IMR-90 (cell line): ENCODE data around the gene GAPT. TPM values are rescaled to one million over a fixed set of nuclear protein-coding genes. Genes with fewer than 3 reads are reported as not detected.

Source experiments
- ATAC-seq: fragments of 200-7000 bp; cut with Tn5 transposase; 2 replicates; pipeline ENCODE4 v1.9.1; 2020; ENCODE audit warnings: low read depth, mild to moderate bottlenecking, moderate library complexity
- BruUV-seq: library from RNA; stranded (reverse); fragments of 400-500 nt; replicated peaks from 2 replicates; lab custom pipeline; 2021; lab: Mats Ljungman, UMichigan
- CTCF ChIA-PET: fragments of 300-600 bp; formaldehyde crosslinking; extraction: SDS; loops from one replicate; lab custom pipeline; 2021; ENCODE audit warnings: antibody characterized with exemption; lab: Yijun Ruan, JAX
- POLR2A ChIA-PET: fragments of 300-600 bp; sonication (Branson Sonifier 250); formaldehyde crosslinking; loops from one replicate; lab custom pipeline; 2022; ENCODE audit warnings: antibody characterized with exemption; ENCODE audit not compliant: unreplicated experiment; lab: Charles Lee
- DNase-seq: peaks from one replicate; pipeline ENCODE4 v3.0.0; 2013
- H2AFZ ChIP-seq: replicated peaks from 2 replicates; pipeline ENCODE3; 2013; ENCODE audit warnings: low read length, mild to moderate bottlenecking; ENCODE audit not compliant: poor library complexity
- H2AK5ac ChIP-seq: 2 replicates; pipeline ENCODE4 v1.6.1; 2013; ENCODE audit warnings: low read depth, low read length, inconsistent platforms
- H2AK9ac ChIP-seq: replicated peaks from 2 replicates; pipeline ENCODE3; 2013; ENCODE audit warnings: mild to moderate bottlenecking, low read depth, low read length, moderate library complexity; ENCODE audit not compliant: poor library complexity
- H2BK120ac ChIP-seq: 2 replicates; pipeline ENCODE4 v1.6.1; 2013; ENCODE audit warnings: low read depth, low read length, inconsistent platforms
- H2BK15ac ChIP-seq: 3 replicates; pipeline ENCODE4 v1.6.1; 2013; ENCODE audit warnings: low read depth, low read length, inconsistent platforms
- H2BK20ac ChIP-seq: 2 replicates; pipeline ENCODE4 v1.6.1; 2013; ENCODE audit warnings: low read depth, mild to moderate bottlenecking, inconsistent platforms, low read length, moderate library complexity
- H2BK5ac ChIP-seq: 2 replicates; pipeline ENCODE4 v1.6.1; 2013; ENCODE audit warnings: mild to moderate bottlenecking, low read depth, low read length, inconsistent platforms; ENCODE audit not compliant: poor library complexity, severe bottlenecking
- H3K14ac ChIP-seq: replicated peaks from 2 replicates; pipeline ENCODE4 v1.6.1; 2013; ENCODE audit warnings: low read depth, low read length, inconsistent platforms
- H3K18ac ChIP-seq: 2 replicates; pipeline ENCODE4 v1.6.1; 2013; ENCODE audit warnings: low read depth, low read length, control low read depth
- H3K23ac ChIP-seq: 2 replicates; pipeline ENCODE4 v1.6.1; 2013; ENCODE audit warnings: low read depth, low read length, inconsistent platforms
- H3K27ac ChIP-seq: 2 replicates; pipeline ENCODE4 v1.5.1; 2013; ENCODE audit warnings: mild to moderate bottlenecking, control low read depth, low read length; ENCODE audit not compliant: insufficient read depth
- H3K27me3 ChIP-seq: 2 replicates; pipeline ENCODE4 v1.6.1; 2013; ENCODE audit warnings: low read length; ENCODE audit not compliant: control insufficient read depth, insufficient read depth
- H3K36me3 ChIP-seq: 2 replicates; pipeline ENCODE4 v1.6.1; 2013; ENCODE audit warnings: low read length, mixed read lengths; ENCODE audit not compliant: control insufficient read depth, insufficient read depth
- H3K4ac ChIP-seq: 2 replicates; pipeline ENCODE4 v1.6.1; 2013; ENCODE audit warnings: low read depth, low read length, inconsistent platforms
- H3K4me1 ChIP-seq: 2 replicates; pipeline ENCODE4 v1.6.1; 2013; ENCODE audit warnings: low read length, mixed read lengths; ENCODE audit not compliant: control insufficient read depth, insufficient read depth
- H3K4me2 ChIP-seq: 2 replicates; pipeline ENCODE4 v1.6.1; 2013; ENCODE audit warnings: low read depth, mild to moderate bottlenecking, control low read depth, low read length, moderate library complexity
- H3K4me3 ChIP-seq: 2 replicates; pipeline ENCODE4 v1.5.1; 2013; ENCODE audit warnings: low read depth, mild to moderate bottlenecking, control low read depth, low read length, moderate library complexity; ENCODE audit not compliant: insufficient read depth
- H3K56ac ChIP-seq: 2 replicates; pipeline ENCODE4 v1.6.1; 2013; ENCODE audit warnings: low read length, inconsistent platforms; ENCODE audit not compliant: insufficient read depth; ENCODE audit errors: extremely low read depth
- H3K79me1 ChIP-seq, 2 experiments: 2 replicates each; pipeline ENCODE4 v1.6.1; 2013; ENCODE audit warnings: low read length in 2 of 2, inconsistent platforms in 1 of 2, low read depth in 1 of 2
- H3K9ac ChIP-seq: 2 replicates; pipeline ENCODE4 v1.6.1; 2013; ENCODE audit warnings: low read depth, low read length, control low read depth
- H3K9me1 ChIP-seq: 2 replicates; pipeline ENCODE4 v1.6.1; 2013; ENCODE audit warnings: low read length, inconsistent platforms; ENCODE audit not compliant: insufficient read depth
- H3K9me3 ChIP-seq: 2 replicates; pipeline ENCODE4 v1.6.1; 2013; ENCODE audit warnings: low read length; ENCODE audit not compliant: control insufficient read depth, insufficient read depth
- H4K20me1 ChIP-seq: 2 replicates; pipeline ENCODE4 v1.6.1; 2013; ENCODE audit warnings: low read length, inconsistent platforms; ENCODE audit not compliant: insufficient read depth
- H4K5ac ChIP-seq: 2 replicates; pipeline ENCODE4 v1.6.1; 2013; ENCODE audit warnings: mild to moderate bottlenecking, low read depth, low read length, control low read depth
- H4K8ac ChIP-seq, 2 experiments: 2 replicates each; pipeline ENCODE4 v1.6.1; 2013; ENCODE audit warnings: low read depth in 2 of 2, low read length in 2 of 2, control low read depth in 1 of 2, inconsistent platforms in 1 of 2
- H4K91ac ChIP-seq: 2 replicates; pipeline ENCODE4 v1.6.1; 2013; ENCODE audit warnings: low read depth, low read length, inconsistent platforms; ENCODE audit not compliant: insufficient read depth
- BHLHE40 ChIP-seq: fragments of 150-350 bp; IDR thresholded peaks from 2 replicates; pipeline ENCODE4 v1.6.1; 2016; ENCODE audit warnings: mild to moderate bottlenecking, low read depth, low read length
- CEBPB ChIP-seq: IDR thresholded peaks from 2 replicates; pipeline ENCODE4 v1.6.1; 2012; ENCODE audit warnings: low read depth, low read length, improper control_type of control experiment
- CHD1 ChIP-seq: IDR thresholded peaks from 2 replicates; pipeline ENCODE4 v1.6.1; 2012; ENCODE audit warnings: low read depth, low read length, improper control_type of control experiment
- FOS ChIP-seq: fragments of 150-350 bp; IDR thresholded peaks from 2 replicates; pipeline ENCODE4 v1.6.1; 2016; ENCODE audit warnings: low read depth, low read length
- MAFK ChIP-seq: IDR thresholded peaks from 2 replicates; pipeline ENCODE4 v1.6.1; 2012; ENCODE audit warnings: low read depth, low read length, improper control_type of control experiment
- MAZ ChIP-seq: IDR thresholded peaks from 2 replicates; pipeline ENCODE4 v1.6.1; 2012; ENCODE audit warnings: low read depth, mild to moderate bottlenecking, low read length, improper control_type of control experiment, moderate library complexity, borderline replicate concordance
- MXI1 ChIP-seq: IDR thresholded peaks from 2 replicates; pipeline ENCODE4 v1.6.1; 2012; ENCODE audit warnings: low read depth, mild to moderate bottlenecking, low read length, moderate library complexity, borderline replicate concordance
- NFE2L2 ChIP-seq: fragments of 150-350 bp; IDR thresholded peaks from 2 replicates; pipeline ENCODE4 v1.6.1; 2016; ENCODE audit warnings: low read depth, mild to moderate bottlenecking, low read length
- POLR2A ChIP-seq: IDR thresholded peaks from 2 replicates; pipeline ENCODE4 v1.6.1; 2012; ENCODE audit warnings: mild to moderate bottlenecking, low read depth, low read length
- RAD21 ChIP-seq: IDR thresholded peaks from 2 replicates; pipeline ENCODE4 v1.6.1; 2012; ENCODE audit warnings: low read length, improper control_type of control experiment
- RCOR1 ChIP-seq: IDR thresholded peaks from 2 replicates; pipeline ENCODE4 v1.6.1; 2012; ENCODE audit warnings: mild to moderate bottlenecking, low read length, improper control_type of control experiment; ENCODE audit not compliant: insufficient replicate concordance
- RFX5 ChIP-seq: IDR thresholded peaks from 2 replicates; pipeline ENCODE4 v1.8.0; 2012; ENCODE audit warnings: low read depth, mild to moderate bottlenecking, low read length, moderate library complexity
- SMC3 ChIP-seq: fragments of 150-350 bp; IDR thresholded peaks from 2 replicates; pipeline ENCODE4 v1.6.1; 2016; ENCODE audit warnings: low read depth, mild to moderate bottlenecking, antibody characterized with exemption, low read length, moderate library complexity
- dilution Hi-C: fragments of 300-500 bp; cut with HindIII; formaldehyde crosslinking; loops from one replicate; pipeline ENCODE4 v1.14.3; 2018; ENCODE audit warnings: low sequenced_read_pairs; ENCODE audit not compliant: unreplicated experiment
- in situ Hi-C: fragments of 300-500 bp; cut with MboI; formaldehyde crosslinking; loops from 3 replicates; pipeline ENCODE4 v1.14.3; 2019; ENCODE audit warnings: low sequenced_read_pairs, inconsistent platforms, mixed read lengths
- intact Hi-C: fragments of 100-400 bp; cut with micrococcal nuclease; formaldehyde crosslinking; loops from 2 replicates; pipeline ENCODE4 v1.10.0; 2022
- polyA plus RNA-seq, 3 experiments: library from polyadenylated mRNA; depleted of rRNA; stranded (reverse); fragments of >200 nt; gene quantifications; 2 replicates each; pipeline ENCODE4 v1.2.3, GENCODE V29; 2012; ENCODE audit warnings: low replicate concordance in 1 of 3
- total RNA-seq: library from RNA; depleted of rRNA; stranded (reverse); fragments of >200 nt; gene quantifications from 2 replicates; pipeline ENCODE4 v1.2.3, GENCODE V29; 2012
- TF ChIP-seq, protein P1 (sequence below): conservative IDR thresholded peaks from 2 replicates; pipeline ENCODE4 v1.5.1; 2012; ENCODE audit warnings: mild to moderate bottlenecking, low read depth, low read length, improper control_type of control experiment
- TF ChIP-seq, protein P2 (sequence below): fragments of 150-350 bp; IDR thresholded peaks from 2 replicates; pipeline ENCODE4 v1.6.1; 2017; ENCODE audit warnings: mild to moderate bottlenecking, antibody characterized with exemption, low read length, low read depth
- TF ChIP-seq, protein P3 (sequence below): fragments of 150-350 bp; IDR thresholded peaks from 2 replicates; pipeline ENCODE4 v1.6.1; 2016; ENCODE audit warnings: low read depth, mild to moderate bottlenecking, low read length, moderate library complexity, borderline replicate concordance

The GAPT gene
- total and polyA plus RNA-seq, 2 of the 4 experiments (the other 2 are of a cell fraction), result not detected

DNA sequence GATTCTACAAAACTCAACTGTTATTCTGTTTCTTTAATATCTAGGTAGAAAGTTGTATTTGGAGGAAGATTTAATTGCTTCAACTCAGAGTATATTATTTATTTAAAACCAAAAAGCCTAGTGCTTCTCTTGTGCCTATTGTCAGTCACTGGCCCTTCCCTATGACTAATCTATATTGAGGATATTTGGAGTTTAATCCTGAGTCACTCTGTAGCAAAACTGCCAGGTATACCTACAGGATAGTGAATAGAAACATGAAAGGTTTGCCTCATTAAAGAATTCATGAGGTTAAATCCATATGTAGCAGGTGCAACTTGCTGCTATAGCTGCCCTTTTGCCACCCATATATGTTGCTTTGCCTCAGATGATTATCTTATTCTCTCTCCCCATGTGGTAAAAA is 46.4 kb upstream of the GAPT start:
- POLR2A ChIA-PET, result no interaction called here
- H2BK120ac ChIP-seq, result no peak overlapping the region
- dilution Hi-C loops, result loop anchor here (25.0 kb wide), 1 partner anchor 658 kb away; no protein-coding TSS in a partner anchor
- no peak overlapping the region for H3K56ac ChIP-seq
- H3K9me1 ChIP-seq, result no peaks in the 10 kb centered on the region
- no peak for ATAC-seq
- peaks cover 3% of the 10 kb centered on the region; the same call in 1 of the 2 replicates for H3K36me3 ChIP-seq
- no peak overlapping the region for H2AFZ ChIP-seq
- no peak overlapping the region for H2AK5ac ChIP-seq
- H3K27ac ChIP-seq, result no peak overlapping the region
- H2BK5ac ChIP-seq, result no peak overlapping the region
- CTCF ChIA-PET, result no interaction called here
- no peak overlapping the region for H3K4me2 ChIP-seq
- H2BK20ac ChIP-seq, result no peak overlapping the region
- intact Hi-C loops, result no loop called here
- peaks cover 3% of the 10 kb centered on the region; the same call in 1 of the 2 replicates for H3K9me3 ChIP-seq
- H3K4ac ChIP-seq, result no peak overlapping the region
- no peaks in the 10 kb centered on the region for H3K79me1 ChIP-seq
- no peak overlapping the region for H2BK15ac ChIP-seq
- no peaks in the 10 kb centered on the region for H3K4me1 ChIP-seq
- H2AK9ac ChIP-seq, result no peak overlapping the region
- H4K91ac ChIP-seq, result no peak overlapping the region
- H4K20me1 ChIP-seq, result no peaks in the 10 kb centered on the region
- H3K9ac ChIP-seq, result no peak overlapping the region
- H3K23ac ChIP-seq, result no peak overlapping the region
- H3K14ac ChIP-seq, result no peak overlapping the region
- no peak overlapping the region for H3K18ac ChIP-seq
- H3K4me3 ChIP-seq, result no peak overlapping the region
- TF ChIP-seq FOS (no peak), MXI1 (no peak), SMC3 (no peak), MAFK (no peak), RFX5 (no peak), RCOR1 (no peak), CEBPB (no peak), BHLHE40 (no peak), RAD21 (no peak), MAZ (no peak), NFE2L2 (no peak), CHD1 (no peak), POLR2A (no peak)
- TF ChIP-seq, protein P1, sequence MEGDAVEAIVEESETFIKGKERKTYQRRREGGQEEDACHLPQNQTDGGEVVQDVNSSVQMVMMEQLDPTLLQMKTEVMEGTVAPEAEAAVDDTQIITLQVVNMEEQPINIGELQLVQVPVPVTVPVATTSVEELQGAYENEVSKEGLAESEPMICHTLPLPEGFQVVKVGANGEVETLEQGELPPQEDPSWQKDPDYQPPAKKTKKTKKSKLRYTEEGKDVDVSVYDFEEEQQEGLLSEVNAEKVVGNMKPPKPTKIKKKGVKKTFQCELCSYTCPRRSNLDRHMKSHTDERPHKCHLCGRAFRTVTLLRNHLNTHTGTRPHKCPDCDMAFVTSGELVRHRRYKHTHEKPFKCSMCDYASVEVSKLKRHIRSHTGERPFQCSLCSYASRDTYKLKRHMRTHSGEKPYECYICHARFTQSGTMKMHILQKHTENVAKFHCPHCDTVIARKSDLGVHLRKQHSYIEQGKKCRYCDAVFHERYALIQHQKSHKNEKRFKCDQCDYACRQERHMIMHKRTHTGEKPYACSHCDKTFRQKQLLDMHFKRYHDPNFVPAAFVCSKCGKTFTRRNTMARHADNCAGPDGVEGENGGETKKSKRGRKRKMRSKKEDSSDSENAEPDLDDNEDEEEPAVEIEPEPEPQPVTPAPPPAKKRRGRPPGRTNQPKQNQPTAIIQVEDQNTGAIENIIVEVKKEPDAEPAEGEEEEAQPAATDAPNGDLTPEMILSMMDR, result no peak
- TF ChIP-seq, protein P2, sequence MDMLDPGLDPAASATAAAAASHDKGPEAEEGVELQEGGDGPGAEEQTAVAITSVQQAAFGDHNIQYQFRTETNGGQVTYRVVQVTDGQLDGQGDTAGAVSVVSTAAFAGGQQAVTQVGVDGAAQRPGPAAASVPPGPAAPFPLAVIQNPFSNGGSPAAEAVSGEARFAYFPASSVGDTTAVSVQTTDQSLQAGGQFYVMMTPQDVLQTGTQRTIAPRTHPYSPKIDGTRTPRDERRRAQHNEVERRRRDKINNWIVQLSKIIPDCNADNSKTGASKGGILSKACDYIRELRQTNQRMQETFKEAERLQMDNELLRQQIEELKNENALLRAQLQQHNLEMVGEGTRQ, result no peak
- TF ChIP-seq, protein P3, sequence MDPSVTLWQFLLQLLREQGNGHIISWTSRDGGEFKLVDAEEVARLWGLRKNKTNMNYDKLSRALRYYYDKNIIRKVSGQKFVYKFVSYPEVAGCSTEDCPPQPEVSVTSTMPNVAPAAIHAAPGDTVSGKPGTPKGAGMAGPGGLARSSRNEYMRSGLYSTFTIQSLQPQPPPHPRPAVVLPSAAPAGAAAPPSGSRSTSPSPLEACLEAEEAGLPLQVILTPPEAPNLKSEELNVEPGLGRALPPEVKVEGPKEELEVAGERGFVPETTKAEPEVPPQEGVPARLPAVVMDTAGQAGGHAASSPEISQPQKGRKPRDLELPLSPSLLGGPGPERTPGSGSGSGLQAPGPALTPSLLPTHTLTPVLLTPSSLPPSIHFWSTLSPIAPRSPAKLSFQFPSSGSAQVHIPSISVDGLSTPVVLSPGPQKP, result no peak
- no TSS peak for BruUV-seq
- no peak for DNase-seq
- no peaks in the 10 kb centered on the region for H3K27me3 ChIP-seq
- in situ Hi-C loops, result no loop called here
- no peak overlapping the region for H4K8ac ChIP-seq
- H4K5ac ChIP-seq, result no peak overlapping the region
